Subcutaneous abdominal adipose tissue (tissue), 5 donors: ENCODE results near the gene CLDN24.

Source experiments
- H3K27ac ChIP-seq: one replicate; pipeline ENCODE4 v1.7.0; 2013; ENCODE audit warnings: low read depth, mild to moderate bottlenecking, inconsistent platforms, low read length, moderate library complexity
- H3K27me3 ChIP-seq, 5 donors: one replicate each; pipeline ENCODE4 v1.7.0; 2013; ENCODE audit warnings: low read length in 5 of 5, inconsistent platforms in 1 of 5; ENCODE audit not compliant: control insufficient read depth in 5 of 5, insufficient read depth in 4 of 5
- H3K36me3 ChIP-seq, 5 donors: one replicate each; pipeline ENCODE4 v1.7.0; 2013; ENCODE audit warnings: low read length in 5 of 5; ENCODE audit not compliant: control insufficient read depth in 5 of 5, insufficient read depth in 5 of 5
- H3K4me1 ChIP-seq, 5 donors: one replicate each; pipeline ENCODE4 v1.7.0; 2013; ENCODE audit warnings: low read length in 5 of 5, mild to moderate bottlenecking in 3 of 5, moderate library complexity in 1 of 5; ENCODE audit not compliant: control insufficient read depth in 5 of 5, insufficient read depth in 5 of 5
- H3K4me3 ChIP-seq, 5 donors: one replicate each; pipeline ENCODE4 v1.7.0; 2013; ENCODE audit warnings: low read length in 5 of 5, low read depth in 1 of 5
- H3K9ac ChIP-seq, 5 donors: one replicate each; pipeline ENCODE4 v1.7.0; 2013; ENCODE audit warnings: low read length in 5 of 5, mild to moderate bottlenecking in 4 of 5, moderate library complexity in 3 of 5
- H3K9me3 ChIP-seq, 5 donors: one replicate each; pipeline ENCODE4 v1.7.0; 2013; ENCODE audit warnings: low read length in 5 of 5; ENCODE audit not compliant: control insufficient read depth in 5 of 5
- donor health status: healthy.
- donor health status: healthy.
- donor health status: healthy.
- donor health status: healthy.
- donor health status: healthy.

Gene CLDN24

DNA sequence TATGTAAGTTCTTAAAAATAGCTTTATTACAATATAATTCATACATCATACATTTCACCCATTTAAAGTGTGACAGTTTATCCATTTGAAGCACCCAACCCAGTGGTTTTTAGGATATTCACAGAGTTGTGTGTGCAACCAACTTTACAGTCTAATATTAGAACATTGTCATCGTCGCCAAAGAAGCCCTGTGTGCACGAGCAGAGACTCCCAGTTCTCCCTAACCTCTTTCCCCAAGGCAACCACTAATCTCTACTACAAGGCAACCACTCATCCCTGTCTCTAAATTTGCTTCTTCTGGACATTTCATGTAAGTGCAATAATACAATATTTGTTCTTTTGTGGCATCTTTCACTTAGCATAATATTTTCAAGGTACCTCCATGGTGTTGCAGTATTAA lies 49.8 kb downstream of the CLDN24 start:
- no peak overlapping the region for H3K27ac ChIP-seq
- H3K4me3 ChIP-seq = no peak overlapping the region
- H3K27me3 ChIP-seq = no peaks in the 10 kb centered on the region
- H3K4me1 ChIP-seq = no peaks in the 10 kb centered on the region
- no peak overlapping the region for H3K9ac ChIP-seq
- H3K36me3 ChIP-seq = peaks cover 36 to 70% (median 49%) of the 10 kb centered on the region in 5 donors
- H3K9me3 ChIP-seq = peaks cover 9 to 21% (median 16%) of the 10 kb centered on the region in 5 donors
